Measurements from ENCODE around the gene OR5AR1.
"Not testable (repeated sequence)": the region's sequence is repeated elsewhere in the genome, so short reads cannot be mapped to it uniquely, and the experiment has no call there.

OR5AR1 gene

DNA sequence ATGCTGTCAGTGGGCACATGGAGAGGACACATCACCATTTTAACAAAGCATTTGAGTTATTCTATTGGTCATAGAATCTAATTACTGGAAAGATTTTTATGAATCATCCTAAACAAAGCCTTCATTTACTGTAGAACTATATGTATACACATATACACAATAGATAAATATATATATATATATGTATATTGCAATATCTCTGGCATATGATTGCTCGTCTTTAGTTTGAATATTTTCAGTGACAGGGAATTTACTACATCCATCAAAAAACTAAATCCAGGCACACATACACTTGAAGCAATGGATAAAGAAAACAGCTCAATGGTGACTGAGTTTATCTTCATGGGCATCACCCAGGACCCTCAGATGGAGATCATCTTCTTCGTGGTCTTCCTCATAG lies at the start of gene OR5AR1:
Gene OR5AR1, plus strand, starts transcription at position 301 of the 400 bp plus-strand sequence. Its CDS starts 0 bp downstream, at position 301.
- DNase-seq (ENCODE audit: extremely low read depth in 1 of 2, low read depth in 1 of 2) = no peak

DNA sequence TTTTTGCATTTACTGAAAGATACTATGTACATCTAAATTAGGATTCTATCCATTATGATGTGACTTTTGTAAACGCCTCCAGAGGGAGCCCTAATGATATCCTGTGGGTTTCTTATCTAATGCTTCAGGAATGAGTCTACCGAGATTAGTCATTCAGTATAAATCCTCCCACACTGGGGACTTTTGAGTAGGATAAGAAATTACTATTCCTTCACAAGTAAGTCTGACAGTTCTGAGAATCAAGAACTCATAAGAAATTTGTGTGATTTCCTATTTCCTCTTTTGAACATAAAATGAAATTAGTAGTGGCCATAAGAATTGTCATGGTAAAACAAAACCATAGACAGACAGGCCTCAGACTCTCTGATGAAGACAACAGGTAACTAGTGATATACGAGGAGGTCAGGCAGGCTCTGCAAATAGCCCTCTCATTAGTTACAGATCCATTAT lies 38.8 kb upstream of the OR5AR1 start:
- no peak for DNase-seq (ENCODE audit: extremely low read depth in 1 of 2, low read depth in 1 of 2)

GRCh38 chr11:56625946-56626345 lies 37.5 kb upstream of the OR5AR1 start:
- DNase-seq (ENCODE audit: extremely low read depth in 1 of 2, low read depth in 1 of 2) = no peak

- DNase-seq (ENCODE audit: extremely low read depth in 1 of 2, low read depth in 1 of 2) = no peak
Observed at GRCh38 chr11:56632329-56632728, 31.2 kb upstream of the OR5AR1 start.

DNA sequence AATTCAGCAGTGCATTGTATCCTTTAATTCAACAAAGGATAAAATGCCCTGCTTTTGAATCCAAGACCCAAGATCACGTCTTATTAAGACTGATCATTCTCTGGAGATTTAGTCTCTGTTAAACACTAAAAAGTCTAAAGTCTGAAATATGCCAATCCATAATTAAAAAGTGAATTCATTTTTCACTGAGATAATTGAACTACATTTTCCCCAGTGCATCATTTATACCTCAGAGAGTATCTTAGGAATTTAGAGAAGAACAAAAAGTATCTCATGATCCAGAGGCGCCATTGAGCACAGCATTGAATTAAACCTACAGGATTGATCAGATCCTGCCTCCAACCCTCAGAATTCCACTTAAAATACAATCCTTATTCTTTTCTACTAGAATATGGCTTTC lies 26.6 kb upstream of the OR5AR1 start:
- DNase-seq (ENCODE audit: extremely low read depth in 1 of 2, low read depth in 1 of 2) = no peak

GRCh38 chr11:56637500-56637899 lies 26.0 kb upstream of the OR5AR1 start:
- no peak for DNase-seq (ENCODE audit: extremely low read depth in 1 of 2, low read depth in 1 of 2)

GRCh38 chr11:56642339-56642738 lies 21.1 kb upstream of the OR5AR1 start, which contains the start of gene OR5AP2:
OR5AP2 (minus strand) TSS chr11:56642439; CDS start chr11:56642439, 0 bp downstream.
- DNase-seq (ENCODE audit: extremely low read depth in 1 of 2, low read depth in 1 of 2) = no peak

DNA sequence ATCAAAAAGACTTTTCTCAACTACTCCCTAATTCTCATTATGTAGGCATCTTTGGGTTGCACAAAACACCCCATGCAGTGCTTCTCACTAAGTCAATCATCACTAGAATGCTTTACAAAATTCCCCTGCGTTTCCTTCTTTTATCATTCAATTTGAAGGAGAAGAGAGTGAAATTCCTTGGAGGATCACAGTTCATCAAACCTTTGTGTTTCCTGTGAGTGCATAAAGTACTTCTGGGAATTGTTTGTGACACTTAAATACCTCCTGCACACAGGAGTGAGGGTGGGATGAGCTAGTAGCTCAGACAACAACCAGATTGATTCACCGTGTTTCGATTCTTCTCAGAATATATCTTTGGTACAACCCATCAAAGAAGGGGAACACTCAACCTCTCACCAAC lies 3.7 kb upstream of the OR5AR1 start:
- DNase-seq (ENCODE audit: extremely low read depth in 1 of 2, low read depth in 1 of 2) = no peak

DNA sequence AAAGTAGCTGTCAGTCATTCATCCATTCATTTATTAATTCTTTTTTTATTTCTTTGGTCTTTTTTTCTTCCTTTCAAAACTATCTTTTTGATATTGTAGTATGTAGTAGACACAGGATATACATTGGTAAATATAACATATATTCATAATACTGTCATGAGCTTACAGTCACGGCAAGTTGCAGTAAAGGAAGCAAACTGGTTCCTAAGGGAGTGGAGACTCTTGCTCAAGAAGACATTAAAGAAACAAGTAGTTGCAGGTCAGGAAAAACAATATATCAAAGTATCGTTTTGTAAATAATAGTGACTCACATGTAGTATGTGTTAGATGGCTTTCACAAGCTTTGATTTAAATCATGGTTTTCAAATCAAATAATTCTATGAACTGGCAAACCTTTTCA lies 7.5 kb downstream of the OR5AR1 start:
- no peak for DNase-seq (ENCODE audit: extremely low read depth in 1 of 2, low read depth in 1 of 2)

GRCh38 chr11:56688554-56689100 lies 25.1 kb downstream of the OR5AR1 start:
- no peak for DNase-seq (ENCODE audit: extremely low read depth in 1 of 2, low read depth in 1 of 2)

- DNase-seq (ENCODE audit: extremely low read depth in 1 of 2, low read depth in 1 of 2) = not testable (repeated sequence)
Observed at GRCh38 chr11:56691179-56691578, 27.7 kb downstream of the OR5AR1 start.

- DNase-seq (ENCODE audit: extremely low read depth in 1 of 2, low read depth in 1 of 2) = no peak
Observed at GRCh38 chr11:56693428-56693827, 29.9 kb downstream of the OR5AR1 start.

- DNase-seq (ENCODE audit: extremely low read depth in 1 of 2, low read depth in 1 of 2) = no peak
Observed at GRCh38 chr11:56698795-56699194, 35.3 kb downstream of the OR5AR1 start, which contains the start of gene OR9G1. OR9G1 (plus strand) TSS chr11:56699095; CDS start chr11:56700388, 1,293 bp downstream.

DNA sequence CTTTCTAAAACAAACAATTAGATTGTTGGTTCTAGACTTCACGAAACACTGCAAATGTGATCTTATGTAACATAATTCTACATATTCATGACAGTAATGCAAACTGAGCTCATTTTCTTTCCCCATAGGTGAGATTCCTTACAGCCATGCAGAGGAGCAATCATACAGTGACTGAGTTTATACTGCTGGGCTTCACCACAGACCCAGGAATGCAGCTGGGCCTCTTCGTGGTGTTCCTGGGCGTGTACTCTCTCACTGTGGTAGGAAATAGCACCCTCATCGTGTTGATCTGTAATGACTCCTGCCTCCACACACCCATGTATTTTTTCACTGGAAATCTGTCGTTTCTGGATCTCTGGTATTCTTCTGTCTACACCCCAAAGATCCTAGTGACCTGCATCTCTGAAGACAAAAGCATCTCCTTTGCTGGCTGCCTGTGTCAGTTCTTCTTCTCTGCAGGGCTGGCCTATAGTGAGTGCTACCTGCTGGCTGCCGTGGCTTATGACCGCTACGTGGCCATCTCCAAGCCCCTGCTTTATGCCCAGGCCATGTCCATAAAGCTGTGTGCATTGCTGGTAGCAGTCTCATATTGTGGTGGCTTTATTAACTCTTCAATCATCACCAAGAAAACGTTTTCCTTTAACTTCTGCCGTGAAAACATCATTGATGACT lies 36.9 kb downstream of the OR5AR1 start:
- no peak for DNase-seq (ENCODE audit: extremely low read depth in 1 of 2, low read depth in 1 of 2)

GRCh38 chr11:56700914-56701485 lies 37.5 kb downstream of the OR5AR1 start:
- DNase-seq (ENCODE audit: extremely low read depth in 1 of 2, low read depth in 1 of 2) = no peak

DNA sequence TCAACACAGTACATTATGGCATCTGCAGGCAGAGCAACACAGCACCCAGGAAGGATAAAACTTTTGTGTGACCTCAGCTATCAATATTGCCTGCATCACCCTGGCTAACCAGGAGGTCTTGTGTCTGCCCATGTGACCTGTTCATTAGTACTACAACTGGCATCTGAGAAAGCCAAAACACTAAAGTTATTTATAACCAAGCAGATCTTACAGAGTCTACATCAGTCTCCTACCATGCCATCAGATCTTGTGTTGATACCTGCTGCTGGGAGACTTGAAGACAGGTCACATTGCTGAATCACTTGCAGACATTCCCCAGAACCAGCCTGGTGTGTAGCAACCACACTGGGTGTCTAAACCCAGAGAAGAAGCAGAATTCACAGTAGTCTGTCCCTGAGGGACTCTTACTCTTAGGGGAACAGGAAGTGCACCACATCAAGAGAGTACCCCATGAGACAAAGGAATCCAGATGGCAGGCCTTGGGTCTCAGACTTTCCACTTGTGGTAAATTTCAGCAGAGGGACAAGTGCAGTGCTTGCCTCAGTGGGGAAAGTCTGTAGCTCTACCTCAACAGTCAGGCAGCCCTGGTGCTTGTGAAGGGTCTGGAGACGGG lies 42.4 kb downstream of the OR5AR1 start:
- no peak for DNase-seq (ENCODE audit: extremely low read depth in 1 of 2, low read depth in 1 of 2)

DNA sequence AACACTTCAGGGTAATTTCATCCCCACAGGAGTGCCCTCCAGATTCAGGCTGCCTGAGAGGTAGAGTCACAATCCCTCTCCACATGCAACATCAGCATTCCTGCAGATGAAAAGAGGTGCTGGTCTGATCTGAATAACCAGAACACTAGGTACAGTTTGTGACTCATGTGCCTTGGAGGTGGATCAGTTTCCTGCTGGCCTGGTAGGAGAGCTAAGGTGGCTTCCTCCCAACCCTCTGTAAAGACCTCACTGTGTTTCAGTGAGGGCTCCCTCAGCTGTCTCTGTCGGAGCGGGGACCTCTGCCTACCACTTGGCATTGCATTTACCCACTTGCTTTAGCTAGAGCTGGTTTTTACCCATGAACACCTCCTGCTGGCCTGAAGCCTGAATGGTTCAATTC lies 43.0 kb downstream of the OR5AR1 start:
- no peak for DNase-seq (ENCODE audit: extremely low read depth in 1 of 2, low read depth in 1 of 2)

- no peak for DNase-seq (ENCODE audit: extremely low read depth in 1 of 2, low read depth in 1 of 2)
Observed at GRCh38 chr11:56714206-56714605, 50.7 kb downstream of the OR5AR1 start.
